Mesothelial cell of epicardium (in vitro differentiated cells): Measurements from ENCODE around the gene FAM163B. TPM values are rescaled to one million over a fixed set of nuclear protein-coding genes. Genes with fewer than 3 reads are reported as not detected.
"Not testable (repeated sequence)": the region's sequence is repeated elsewhere in the genome, so short reads cannot be mapped to it uniquely, and the experiment has no call there.

Source experiments
- DNase-seq, 2 experiments: peaks; one replicate each; pipeline ENCODE4 v3.0.0; 2021; ENCODE audit warnings: low spot score in 2 of 2; ENCODE audit not compliant: unreplicated experiment in 2 of 2
- H3K27ac Mint-ChIP-seq: 2 replicates; pipeline ENCODE4 v1.8.0; 2021; ENCODE audit warnings: mixed read lengths
- H3K27me3 Mint-ChIP-seq: 2 replicates; pipeline ENCODE4 v1.8.0; 2021; ENCODE audit warnings: low read depth, mixed read lengths
- H3K36me3 Mint-ChIP-seq: 2 replicates; pipeline ENCODE4 v1.8.0; 2021; ENCODE audit warnings: mixed read lengths
- H3K4me1 Mint-ChIP-seq: 2 replicates; pipeline ENCODE4 v1.8.0; 2021; ENCODE audit warnings: mixed read lengths
- H3K4me3 Mint-ChIP-seq: 2 replicates; pipeline ENCODE4 v1.8.0; 2021; ENCODE audit warnings: mild to moderate bottlenecking, moderate library complexity, mixed read lengths
- H3K9me3 Mint-ChIP-seq: 2 replicates; pipeline ENCODE4 v1.8.0; 2021; ENCODE audit warnings: mixed read lengths
- total RNA-seq: library from RNA; stranded (reverse); gene quantifications from 3 replicates; pipeline ENCODE4 v1.2.1, GENCODE V29; 2021
- TF ChIP-seq, protein P1 (sequence below): fragments of 200-600 bp; sonication (generic); IDR thresholded peaks from one replicate; pipeline ENCODE4 v1.5.0; 2021; ENCODE audit warnings: antibody characterized with exemption; ENCODE audit not compliant: unreplicated experiment

Gene FAM163B
- total RNA-seq, 1 donor from 2014 or later: 0.72 TPM

DNA sequence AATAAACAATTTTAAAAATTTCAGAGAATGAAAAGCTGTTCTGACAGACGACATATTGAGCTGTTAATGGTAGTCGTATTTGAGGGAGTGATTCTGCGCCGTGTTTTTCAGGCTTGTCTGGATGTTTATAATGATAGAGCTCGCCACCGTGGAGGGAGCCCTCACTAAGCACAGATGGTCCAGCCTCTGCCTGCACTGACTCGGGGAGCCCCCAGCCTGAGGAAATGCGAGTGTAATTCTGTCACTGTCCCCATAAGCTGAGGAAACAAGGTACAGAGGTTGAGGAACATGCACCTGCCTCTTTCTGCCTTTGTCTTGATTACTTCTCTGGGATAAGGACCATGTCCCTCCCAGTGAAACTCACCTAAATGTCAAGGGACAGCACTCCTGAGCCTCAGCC lies 19.6 kb upstream of the FAM163B start:
- Mint-ChIP-seq H3K4me1 (peaks cover 6% of the 10 kb centered on the region), H3K27me3 (peaks cover 13% of the 10 kb centered on the region), H3K36me3 (no peaks in the 10 kb centered on the region), H3K27ac (no peak overlapping the region), H3K4me3 (no peak overlapping the region), H3K9me3 (peaks cover 22% of the 10 kb centered on the region)
- TF ChIP-seq, protein P1, sequence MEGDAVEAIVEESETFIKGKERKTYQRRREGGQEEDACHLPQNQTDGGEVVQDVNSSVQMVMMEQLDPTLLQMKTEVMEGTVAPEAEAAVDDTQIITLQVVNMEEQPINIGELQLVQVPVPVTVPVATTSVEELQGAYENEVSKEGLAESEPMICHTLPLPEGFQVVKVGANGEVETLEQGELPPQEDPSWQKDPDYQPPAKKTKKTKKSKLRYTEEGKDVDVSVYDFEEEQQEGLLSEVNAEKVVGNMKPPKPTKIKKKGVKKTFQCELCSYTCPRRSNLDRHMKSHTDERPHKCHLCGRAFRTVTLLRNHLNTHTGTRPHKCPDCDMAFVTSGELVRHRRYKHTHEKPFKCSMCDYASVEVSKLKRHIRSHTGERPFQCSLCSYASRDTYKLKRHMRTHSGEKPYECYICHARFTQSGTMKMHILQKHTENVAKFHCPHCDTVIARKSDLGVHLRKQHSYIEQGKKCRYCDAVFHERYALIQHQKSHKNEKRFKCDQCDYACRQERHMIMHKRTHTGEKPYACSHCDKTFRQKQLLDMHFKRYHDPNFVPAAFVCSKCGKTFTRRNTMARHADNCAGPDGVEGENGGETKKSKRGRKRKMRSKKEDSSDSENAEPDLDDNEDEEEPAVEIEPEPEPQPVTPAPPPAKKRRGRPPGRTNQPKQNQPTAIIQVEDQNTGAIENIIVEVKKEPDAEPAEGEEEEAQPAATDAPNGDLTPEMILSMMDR: no peak
- DNase-seq: no peak

- no peak overlapping the region for H3K27ac Mint-ChIP-seq
- no peaks in the 10 kb centered on the region for H3K4me1 Mint-ChIP-seq
- H3K36me3 Mint-ChIP-seq: no peaks in the 10 kb centered on the region
- TF ChIP-seq, protein P1: no peak
- DNase-seq: no peak
- peaks cover 27% of the 10 kb centered on the region for H3K27me3 Mint-ChIP-seq
- H3K9me3 Mint-ChIP-seq: peaks cover 22% of the 10 kb centered on the region
- no peak overlapping the region for H3K4me3 Mint-ChIP-seq
Measured at GRCh38 chr9:133627341-133627740, 18.2 kb upstream of the FAM163B start.

DNA sequence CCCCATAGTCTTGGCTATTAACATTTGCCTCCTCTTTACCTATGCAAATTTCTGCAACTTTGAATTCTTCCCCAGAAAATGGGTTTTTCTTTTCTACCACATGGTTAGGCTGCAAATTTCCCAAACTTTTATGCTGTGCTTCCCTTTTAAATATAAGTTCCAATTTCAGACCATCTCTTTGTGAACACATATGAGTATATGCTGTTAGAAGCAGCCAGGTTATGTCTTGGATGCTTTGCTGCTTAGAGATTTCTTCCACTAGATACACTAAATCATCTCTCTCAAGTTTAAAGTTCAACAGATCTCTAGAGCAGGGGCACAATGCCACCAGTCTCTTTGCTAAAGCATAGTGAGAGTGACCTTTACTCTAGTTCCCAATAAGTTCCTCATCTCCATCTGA lies 16.8 kb upstream of the FAM163B start:
- not testable (repeated sequence) for H3K4me3 Mint-ChIP-seq, H3K27ac Mint-ChIP-seq

GRCh38 chr9:133622555-133622954 lies 13.4 kb upstream of the FAM163B start:
- Mint-ChIP-seq H3K27ac (no peak overlapping the region), H3K9me3 (peaks cover 22% of the 10 kb centered on the region), H3K27me3 (peaks cover 68% of the 10 kb centered on the region), H3K4me3 (no peak overlapping the region), H3K36me3 (no peaks in the 10 kb centered on the region), H3K4me1 (no peaks in the 10 kb centered on the region)
- TF ChIP-seq, protein P1: no peak
- DNase-seq: no peak

More for the DNA sequence above, 16.8 kb upstream of the FAM163B start:
- H3K36me3 Mint-ChIP-seq, DNase-seq, H3K4me1 Mint-ChIP-seq: not testable (repeated sequence)
- Mint-ChIP-seq H3K27me3 (peaks cover 39% of the 10 kb centered on the region), H3K9me3 (peaks cover 22% of the 10 kb centered on the region)

- no peak for DNase-seq
- H3K27ac Mint-ChIP-seq: no peak overlapping the region
- no peak overlapping the region for H3K4me3 Mint-ChIP-seq
- H3K4me1 Mint-ChIP-seq: no peaks in the 10 kb centered on the region
- H3K27me3 Mint-ChIP-seq: peaks cover 70% of the 10 kb centered on the region
- TF ChIP-seq, protein P1: no peak
- no peaks in the 10 kb centered on the region for H3K36me3 Mint-ChIP-seq
- peaks cover 15% of the 10 kb centered on the region for H3K9me3 Mint-ChIP-seq
Measured at GRCh38 chr9:133621725-133622267, 12.6 kb upstream of the FAM163B start.

DNA sequence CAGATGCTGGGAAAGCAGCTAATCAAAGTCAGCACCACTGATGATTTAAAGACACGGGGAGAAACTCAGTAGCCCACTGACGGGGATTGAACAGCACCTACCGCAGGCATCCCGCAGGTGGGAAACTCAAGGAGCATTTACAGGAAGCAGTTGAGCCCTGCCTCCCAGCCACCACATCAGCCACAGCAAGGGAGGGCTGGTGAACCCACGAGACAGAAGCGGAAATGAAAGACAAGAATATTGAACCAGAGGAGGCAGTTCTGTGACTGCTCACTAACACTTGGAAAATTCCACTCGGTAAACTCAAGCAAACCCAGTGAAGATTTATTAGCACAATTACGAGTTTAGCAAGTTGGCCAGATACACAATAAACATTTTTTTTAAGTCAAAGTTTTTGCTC lies 10.6 kb upstream of the FAM163B start:
- Mint-ChIP-seq H3K4me1 (no peaks in the 10 kb centered on the region), H3K4me3 (no peak overlapping the region), H3K36me3 (no peaks in the 10 kb centered on the region), H3K9me3 (peaks cover under 1% of the 10 kb centered on the region), H3K27ac (no peak overlapping the region), H3K27me3 (peaks cover 78% of the 10 kb centered on the region)
- DNase-seq: no peak
- TF ChIP-seq, protein P1: no peak
